ENCODE data around the gene NAPEPLD.

GRCh38 chr7:103132995-103133688 lies 15.8 kb downstream of the NAPEPLD start:
- no peak for TF ChIP-seq CTCF (optimal IDR thresholded peaks at IDR 0.05 in 1 of 3, IDR thresholded peaks at IDR 0.05 in 1 of 3, conservative IDR thresholded peaks at IDR 0.05 in 1 of 3; ENCODE audit: extremely low read depth in 1 of 3, insufficient read depth in 2 of 3, low read length in 3 of 3)
- TF ChIP-seq EZH2 (IDR thresholded peaks at IDR 0.05; ENCODE audit: low read length): no peak
